HEK293 (cell line): ENCODE data around the gene SLC38A8.

ENCODE experiments used
- CTCF ChIA-PET: fragments of 350-600 bp; formaldehyde crosslinking; extraction: SDS; loops from one replicate; lab custom pipeline; 2021; ENCODE audit warnings: antibody characterized with exemption; lab: Yijun Ruan, JAX
- POLR2A ChIA-PET: fragments of 300-600 bp; formaldehyde crosslinking; extraction: SDS; loops from one replicate; lab custom pipeline; 2020; ENCODE audit warnings: antibody characterized with exemption, inconsistent platforms; lab: Yijun Ruan, JAX
- H3K27ac ChIP-seq: fragments of 200-500 bp; sonication (Bioruptor generic); 2 replicates; pipeline ENCODE4 v1.5.1; 2014; ENCODE audit warnings: low read depth, low read length, control low read depth, inconsistent platforms; ENCODE audit errors: extremely low read depth
- H3K36me3 ChIP-seq, 2 experiments: fragments of 200-500 bp in 1 of 2; sonication (Bioruptor generic) in 1 of 2; 1 replicate in 1 of 2; 2 replicates in 1 of 2; pipeline ENCODE4 v1.5.1; 2014 to 2017; ENCODE audit warnings: inconsistent platforms in 2 of 2, low read length in 2 of 2; ENCODE audit not compliant: control insufficient read depth in 2 of 2, insufficient read depth in 1 of 2
- H3K4me1 ChIP-seq: fragments of 200-500 bp; sonication (Bioruptor generic); 2 replicates; pipeline ENCODE4 v1.5.1; 2014; ENCODE audit warnings: mild to moderate bottlenecking, low read length, inconsistent platforms; ENCODE audit not compliant: control insufficient read depth, insufficient read depth
- H3K4me3 ChIP-seq: 2 replicates; pipeline ENCODE4 v1.5.1; 2011; ENCODE audit warnings: low read depth, mild to moderate bottlenecking, control low read depth, low read length, moderate library complexity
- H3K9me3 ChIP-seq: fragments of 200-500 bp; sonication (Bioruptor generic); 2 replicates; pipeline ENCODE4 v1.5.1; 2014; ENCODE audit warnings: low read depth, low read length, inconsistent platforms; ENCODE audit not compliant: control insufficient read depth, insufficient read depth
- HOXA7 ChIP-seq: sonication (generic); formaldehyde crosslinking; IDR thresholded peaks from 2 replicates; pipeline ENCODE4 v1.8.1; 2022; ENCODE audit warnings: missing genetic modification reagents, borderline replicate concordance
- INSM2 ChIP-seq: fragments of 450-650 bp; formaldehyde crosslinking; IDR thresholded peaks from 2 replicates; pipeline ENCODE4 v1.5.1; 2016; ENCODE audit warnings: missing biosample characterization, missing genetic modification characterization
- PRDM10 ChIP-seq: fragments of 450-650 bp; formaldehyde crosslinking; IDR thresholded peaks from 2 replicates; pipeline ENCODE4 v1.5.1; 2016; ENCODE audit warnings: missing biosample characterization, missing genetic modification characterization
- SCRT2 ChIP-seq: fragments of 450-650 bp; formaldehyde crosslinking; IDR thresholded peaks from 2 replicates; pipeline ENCODE4 v1.5.1; 2016; ENCODE audit warnings: missing biosample characterization, missing genetic modification characterization
- WT1 ChIP-seq: fragments of 450-650 bp; formaldehyde crosslinking; IDR thresholded peaks from 2 replicates; pipeline ENCODE4 v1.5.1; 2016; ENCODE audit warnings: missing biosample characterization, missing genetic modification characterization
- ZBTB26 ChIP-seq: fragments of 450-650 bp; formaldehyde crosslinking; optimal IDR thresholded peaks from 2 replicates; pipeline ENCODE3; 2016; ENCODE audit warnings: missing biosample characterization, mild to moderate bottlenecking, missing genetic modification characterization
- ZBTB6 ChIP-seq: fragments of 450-650 bp; formaldehyde crosslinking; IDR thresholded peaks from 2 replicates; pipeline ENCODE4 v1.5.1; 2017; ENCODE audit warnings: missing biosample characterization, missing genetic modification characterization
- ZFP41 ChIP-seq: fragments of 450-650 bp; formaldehyde crosslinking; IDR thresholded peaks from 2 replicates; pipeline ENCODE4 v1.5.1; 2016; ENCODE audit warnings: missing biosample characterization, missing genetic modification characterization, borderline replicate concordance
- ZNF132 ChIP-seq: fragments of 450-650 bp; formaldehyde crosslinking; IDR thresholded peaks from 2 replicates; pipeline ENCODE4 v1.5.1; 2017; ENCODE audit warnings: missing biosample characterization, missing genetic modification characterization, borderline replicate concordance
- ZNF148 ChIP-seq: fragments of 450-650 bp; formaldehyde crosslinking; IDR thresholded peaks from 2 replicates; pipeline ENCODE4 v1.5.0; 2017; ENCODE audit warnings: missing biosample characterization, missing genetic modification characterization, borderline replicate concordance
- ZNF292 ChIP-seq: fragments of 450-650 bp; formaldehyde crosslinking; IDR thresholded peaks from 2 replicates; pipeline ENCODE4 v1.5.1; 2016; ENCODE audit warnings: low read depth, missing biosample characterization, missing genetic modification characterization, borderline replicate concordance
- ZNF48 ChIP-seq: fragments of 450-650 bp; formaldehyde crosslinking; IDR thresholded peaks from 2 replicates; pipeline ENCODE4 v1.5.1; 2016; ENCODE audit warnings: missing biosample characterization, missing genetic modification characterization
- ZNF654 ChIP-seq: fragments of 450-650 bp; formaldehyde crosslinking; IDR thresholded peaks from 2 replicates; pipeline ENCODE4 v1.5.1; 2016; ENCODE audit warnings: low read depth, missing biosample characterization, missing genetic modification characterization
- ZSCAN23 ChIP-seq: fragments of 450-650 bp; formaldehyde crosslinking; IDR thresholded peaks from 2 replicates; pipeline ENCODE4 v1.5.1; 2016; ENCODE audit warnings: missing biosample characterization, missing genetic modification characterization

Gene SLC38A8

GRCh38 chr16:84049403-84050060 is 6.9 kb upstream of the SLC38A8 start:
- ChIA-PET POLR2A (no interaction called here), CTCF (interaction anchor here (1.6 to 2.3 kb wide), 2 partner anchors 92 to 94 kb away, joined by 4 to 8 read pairs; no protein-coding TSS in a partner anchor)
- no peak for TF ChIP-seq ZNF48 (tag by site-specific recombination)
- no peak for TF ChIP-seq ZNF148
- no peak for TF ChIP-seq ZSCAN23 (tag by site-specific recombination)
- no peak for TF ChIP-seq ZBTB6 (tag by site-specific recombination)
- TF ChIP-seq PRDM10 (tag by site-specific recombination) = no peak
- TF ChIP-seq ZBTB26 (tag by site-specific recombination) = no peak
- no peak for TF ChIP-seq WT1 (tag by site-specific recombination)
- TF ChIP-seq ZNF132 (tag by site-specific recombination) = no peak
- no peak for TF ChIP-seq INSM2 (tag by site-specific recombination)
- TF ChIP-seq ZFP41 (tag by site-specific recombination) = no peak
- no peak for TF ChIP-seq ZNF654 (tag by site-specific recombination)
- TF ChIP-seq SCRT2 = no peak
- TF ChIP-seq ZNF292 (tag by site-specific recombination) = no peak
- no peak for TF ChIP-seq HOXA7 (CRISPR knock-in tag)
- H3K4me3 ChIP-seq = no peak overlapping the region
- H3K27ac ChIP-seq = no peak overlapping the region
- H3K36me3 ChIP-seq = peaks cover 0 to 44% of the 10 kb centered on the region in 2 experiments; a peak in 1 of 3 replicates
- H3K9me3 ChIP-seq = no peaks in the 10 kb centered on the region
- no peaks in the 10 kb centered on the region for H3K4me1 ChIP-seq
